ENCODE results near the gene NBL1.

DNA sequence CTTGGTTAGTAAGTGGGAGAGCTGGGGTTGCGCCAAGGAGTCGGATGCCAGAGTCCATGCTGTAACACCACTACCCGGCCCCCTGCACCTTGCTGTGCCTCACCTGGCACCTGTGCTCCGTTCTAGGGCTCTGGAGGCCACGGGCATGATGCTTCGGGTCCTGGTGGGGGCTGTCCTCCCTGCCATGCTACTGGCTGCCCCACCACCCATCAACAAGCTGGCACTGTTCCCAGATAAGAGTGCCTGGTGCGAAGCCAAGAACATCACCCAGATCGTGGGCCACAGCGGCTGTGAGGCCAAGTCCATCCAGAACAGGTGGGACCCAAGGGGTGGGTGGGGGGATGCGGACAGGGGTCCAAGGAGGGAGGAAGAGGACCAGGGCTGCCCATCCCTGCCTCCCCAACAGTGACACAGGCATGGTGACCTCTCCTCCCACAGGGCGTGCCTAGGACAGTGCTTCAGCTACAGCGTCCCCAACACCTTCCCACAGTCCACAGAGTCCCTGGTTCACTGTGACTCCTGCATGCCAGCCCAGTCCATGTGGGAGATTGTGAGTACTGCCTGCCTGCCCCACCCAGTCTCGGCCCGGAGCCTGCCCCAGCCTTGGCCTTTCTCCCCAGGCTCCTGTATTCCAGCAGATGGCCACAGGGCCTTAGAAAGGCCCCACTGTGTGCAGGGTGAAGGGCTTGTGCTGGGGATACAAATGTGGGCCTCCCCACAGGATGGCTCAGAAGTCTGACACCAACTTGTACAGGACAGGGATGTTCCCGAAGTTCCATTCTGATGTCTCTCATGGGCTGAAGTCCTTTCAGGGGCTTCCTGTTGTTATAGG, 11.0 kb downstream of the NBL1 start:
- no peak for TF ChIP-seq CTCF (IDR thresholded peaks at IDR 0.05)
- no peak for TF ChIP-seq POLR2A (IDR thresholded peaks at IDR 0.05)
